GM13976 (cell line): ENCODE measurements around the gene TMEM63C.

ENCODE experiments used
- DNase-seq: peaks from one replicate; pipeline ENCODE4 v3.0.0; 2012; ENCODE audit warnings: low spot score
- in situ Hi-C: fragments of 300-500 bp; cut with MboI; formaldehyde crosslinking; loops from one replicate; pipeline ENCODE4 v1.12.0; 2022; ENCODE audit warnings: low sequenced_read_pairs, mixed read lengths, inconsistent platforms; ENCODE audit not compliant: unreplicated experiment
- TF ChIP-seq, protein P1 (sequence below): IDR thresholded peaks from 2 replicates; pipeline ENCODE4 v1.5.1; 2012; ENCODE audit warnings: borderline replicate concordance, mild to moderate bottlenecking; ENCODE audit not compliant: insufficient read depth; ENCODE audit errors: extremely low read depth, missing control alignments, control extremely low read depth

The TMEM63C gene

GRCh38 chr14:77195766-77196165 is 14.2 kb downstream of the TMEM63C start:
- in situ Hi-C loops: no loop called here

GRCh38 chr14:77197988-77198387 is 16.4 kb downstream of the TMEM63C start:
- in situ Hi-C loops: no loop called here
- no peak for DNase-seq
- TF ChIP-seq, protein P1, sequence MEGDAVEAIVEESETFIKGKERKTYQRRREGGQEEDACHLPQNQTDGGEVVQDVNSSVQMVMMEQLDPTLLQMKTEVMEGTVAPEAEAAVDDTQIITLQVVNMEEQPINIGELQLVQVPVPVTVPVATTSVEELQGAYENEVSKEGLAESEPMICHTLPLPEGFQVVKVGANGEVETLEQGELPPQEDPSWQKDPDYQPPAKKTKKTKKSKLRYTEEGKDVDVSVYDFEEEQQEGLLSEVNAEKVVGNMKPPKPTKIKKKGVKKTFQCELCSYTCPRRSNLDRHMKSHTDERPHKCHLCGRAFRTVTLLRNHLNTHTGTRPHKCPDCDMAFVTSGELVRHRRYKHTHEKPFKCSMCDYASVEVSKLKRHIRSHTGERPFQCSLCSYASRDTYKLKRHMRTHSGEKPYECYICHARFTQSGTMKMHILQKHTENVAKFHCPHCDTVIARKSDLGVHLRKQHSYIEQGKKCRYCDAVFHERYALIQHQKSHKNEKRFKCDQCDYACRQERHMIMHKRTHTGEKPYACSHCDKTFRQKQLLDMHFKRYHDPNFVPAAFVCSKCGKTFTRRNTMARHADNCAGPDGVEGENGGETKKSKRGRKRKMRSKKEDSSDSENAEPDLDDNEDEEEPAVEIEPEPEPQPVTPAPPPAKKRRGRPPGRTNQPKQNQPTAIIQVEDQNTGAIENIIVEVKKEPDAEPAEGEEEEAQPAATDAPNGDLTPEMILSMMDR: no peak

More at GRCh38 chr14:77195766-77196165, 14.2 kb downstream of the TMEM63C start:
- TF ChIP-seq, protein P1: no peak
- no peak for DNase-seq

DNA sequence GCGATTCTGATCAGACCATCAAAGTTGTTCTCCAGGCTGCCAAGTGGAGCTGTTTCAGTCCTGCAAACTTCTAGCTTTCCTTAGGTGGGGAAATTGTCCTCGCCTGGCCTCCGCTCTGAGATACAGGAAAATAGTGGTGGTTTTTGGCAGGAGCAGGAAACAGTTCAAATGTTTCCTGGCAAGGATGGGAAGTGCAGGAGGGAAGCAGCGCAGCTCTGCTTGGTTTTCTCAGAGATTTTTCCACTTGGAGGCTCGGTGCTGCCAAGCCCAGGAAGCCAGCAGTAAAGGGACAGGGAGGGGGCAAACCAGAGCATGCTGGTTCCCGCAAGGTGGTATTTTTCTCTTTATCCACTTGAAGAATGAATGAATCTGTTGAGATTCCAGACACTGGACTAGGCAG is 17.0 kb downstream of the TMEM63C start:
- in situ Hi-C loops: no loop called here
- TF ChIP-seq, protein P1: no peak
- no peak for DNase-seq

- no peak for DNase-seq
- TF ChIP-seq, protein P1: no peak
- in situ Hi-C loops: no loop called here
Observed at GRCh38 chr14:77199590-77199989, 18.0 kb downstream of the TMEM63C start.

DNA sequence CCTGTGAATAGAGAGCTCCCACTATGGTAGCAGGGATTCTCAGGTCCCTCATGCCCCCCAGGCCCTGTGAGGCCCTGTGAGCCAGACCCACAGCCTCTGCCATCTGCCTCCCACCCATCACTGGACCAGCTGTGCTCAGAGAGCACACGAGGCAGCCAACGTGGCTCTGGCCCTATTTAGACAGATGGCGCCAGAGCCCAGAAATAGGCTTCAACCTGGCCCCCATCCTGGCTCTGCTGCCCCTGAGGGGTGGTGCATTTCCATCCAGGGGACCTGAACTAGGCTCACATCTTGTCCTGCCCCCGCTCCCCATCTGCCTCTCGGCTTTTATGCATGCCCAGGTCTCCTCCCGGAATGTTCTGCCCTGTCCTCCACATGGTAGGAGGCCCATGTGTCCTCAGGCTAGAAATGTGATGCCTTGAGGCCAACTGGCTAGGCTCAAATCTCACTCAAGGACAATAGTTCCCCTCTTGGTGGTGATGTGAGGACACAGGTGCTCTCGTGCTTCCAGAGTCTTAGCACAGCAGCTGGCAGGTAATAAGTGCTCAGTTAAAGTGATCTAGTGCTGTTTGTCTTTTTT is 18.9 kb downstream of the TMEM63C start:
- in situ Hi-C loops: no loop called here
- TF ChIP-seq, protein P1: no peak
- DNase-seq: no peak

DNA sequence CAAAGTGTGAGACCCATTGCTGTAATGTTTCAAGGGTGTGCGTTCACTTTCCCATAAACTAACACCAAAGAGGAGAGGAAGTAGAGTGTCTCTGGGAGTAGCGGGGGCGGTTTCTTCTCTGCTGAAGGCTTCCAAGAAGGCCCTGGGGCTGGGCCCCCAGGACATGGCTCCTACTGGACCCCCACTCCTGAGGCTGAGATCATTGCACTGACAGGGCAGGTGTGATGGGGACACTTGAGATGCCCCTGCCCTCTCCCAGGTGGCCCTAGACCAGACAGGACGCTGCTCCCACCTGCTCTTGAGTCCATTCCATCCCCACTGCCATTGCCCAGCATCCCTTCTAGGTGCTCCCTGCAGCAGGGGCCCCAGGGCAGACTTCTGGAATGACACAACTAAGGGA is 20.1 kb downstream of the TMEM63C start:
- in situ Hi-C loops: no loop called here
- TF ChIP-seq, protein P1: no peak
- no peak for DNase-seq
